GM12878 (cell line): ENCODE results near the gene PKP3. TPM values are rescaled to one million over a fixed set of nuclear protein-coding genes. Genes with fewer than 3 reads are reported as not detected.

ENCODE experiments used
- E2F8 ChIP-seq: fragments of 450-650 bp; IDR thresholded peaks from 2 replicates; pipeline ENCODE4 v1.6.1; 2018; ENCODE audit warnings: mild to moderate bottlenecking, low read depth, moderate library complexity; ENCODE audit not compliant: partially characterized antibody
- EGR1 ChIP-seq, 2 experiments: IDR thresholded peaks; 1 replicate in 1 of 2; 2 replicates in 1 of 2; pipeline ENCODE4 v1.6.1; 2011 to 2012; ENCODE audit warnings: low read depth in 2 of 2, low read length in 2 of 2, borderline replicate concordance in 1 of 2, mild to moderate bottlenecking in 1 of 2, moderate library complexity in 1 of 2
- ELK1 ChIP-seq: IDR thresholded peaks from 2 replicates; pipeline ENCODE4 v1.6.1; 2012; ENCODE audit warnings: low read depth, low read length, improper control_type of control experiment
- ESRRA ChIP-seq: IDR thresholded peaks from 2 replicates; pipeline ENCODE4 v1.6.1; 2012; ENCODE audit warnings: mild to moderate bottlenecking, low read length, improper control_type of control experiment
- EZH2 ChIP-seq: IDR thresholded peaks from 2 replicates; pipeline ENCODE4 v1.6.1; 2012; ENCODE audit warnings: low read depth, mild to moderate bottlenecking, control low read depth, inconsistent platforms, low read length, borderline replicate concordance; ENCODE audit not compliant: control insufficient read depth
- HSF1 ChIP-seq: fragments of 150-350 bp; IDR thresholded peaks from 2 replicates; pipeline ENCODE4 v1.6.1; 2014; ENCODE audit warnings: mild to moderate bottlenecking, low read depth, low read length
- MTA2 ChIP-seq: fragments of 450-650 bp; IDR thresholded peaks from 2 replicates; pipeline ENCODE4 v1.6.1; 2016; ENCODE audit warnings: low read depth, mild to moderate bottlenecking, moderate library complexity
- NFIC ChIP-seq: IDR thresholded peaks from 2 replicates; pipeline ENCODE4 v1.6.1; 2012; ENCODE audit warnings: low read depth, mild to moderate bottlenecking, inconsistent platforms, low read length, moderate library complexity
- NRF1 ChIP-seq: conservative IDR thresholded peaks from 2 replicates; pipeline ENCODE4 v1.6.1; 2011; ENCODE audit warnings: mild to moderate bottlenecking, low read depth, low read length, improper control_type of control experiment
- PAX5 ChIP-seq: IDR thresholded peaks from 2 replicates; pipeline ENCODE4 v1.6.1; 2011; ENCODE audit warnings: low read depth, low read length, borderline replicate concordance
- PBX3 ChIP-seq: IDR thresholded peaks from 2 replicates; pipeline ENCODE4 v1.6.1; 2011; ENCODE audit warnings: mild to moderate bottlenecking, low read depth, low read length, moderate library complexity; ENCODE audit not compliant: insufficient replicate concordance
- PKNOX1 ChIP-seq: fragments of 450-650 bp; IDR thresholded peaks from 2 replicates; pipeline ENCODE4 v1.6.1; 2016; ENCODE audit warnings: mild to moderate bottlenecking
- PML ChIP-seq: IDR thresholded peaks from 2 replicates; pipeline ENCODE4 v1.6.1; 2012; ENCODE audit warnings: low read length, inconsistent platforms
- RCOR1 ChIP-seq: conservative IDR thresholded peaks from 2 replicates; pipeline ENCODE4 v1.6.1; 2012; ENCODE audit warnings: low read depth, low read length, improper control_type of control experiment
- SUPT20H ChIP-seq: IDR thresholded peaks from 2 replicates; pipeline ENCODE4 v1.6.1; 2011; ENCODE audit warnings: low read depth, mild to moderate bottlenecking, low read length, moderate library complexity, borderline replicate concordance; ENCODE audit not compliant: control insufficient read depth
- ZBTB33 ChIP-seq: fragments of 450-650 bp; IDR thresholded peaks from 2 replicates; pipeline ENCODE4 v1.6.1; 2017; ENCODE audit warnings: mild to moderate bottlenecking
- polyA plus RNA-seq, 11 experiments: library from polyadenylated mRNA; depleted of rRNA in 4 of 11; unstranded in 6 of 11; stranded (reverse) in 5 of 11; fragments of >200 nt; fragmentation: Nextera tagmentation in 4 of 11; fragmentation: Illumina TruSeq in 1 of 11; extraction: Ambion mirVana in 4 of 11; extraction: Trizol in 1 of 11; gene quantifications; 1 replicate in 1 of 11; 2 replicates in 10 of 11; pipeline versions ENCODE4 v1.2.1 to v1.2.3, GENCODE V29; 2011 to 2016; ENCODE audit warnings: inconsistent platforms in 2 of 11, missing spikeins in 2 of 11, low read depth in 1 of 11
- total RNA-seq, 4 experiments: library from RNA; depleted of rRNA in 3 of 4; stranded (reverse); fragments of >200 nt in 3 of 4; fragmentation: Illumina TruSeq in 1 of 4; extraction: Trizol in 1 of 4; gene quantifications; 2 replicates each; pipeline versions ENCODE4 v1.2.1 to v1.2.3, GENCODE V29; 2013 to 2021

The PKP3 gene
- total and polyA plus RNA-seq, 10 of the 15 experiments (the other 5 are each of a cell fraction or from before 2014, with no cell fraction given) = 0.45 to 0.90 TPM; not detected in 8

- TF ChIP-seq ZBTB33 = no peak
- no peak for TF ChIP-seq MTA2
- TF ChIP-seq SUPT20H = no peak
- no peak for TF ChIP-seq EZH2
- no peak for TF ChIP-seq PAX5
- no peak for TF ChIP-seq PML
- TF ChIP-seq NFIC = no peak
- TF ChIP-seq PBX3 = no peak
- no peak for TF ChIP-seq HSF1
- no peak for TF ChIP-seq NRF1
- no peak for TF ChIP-seq E2F8
- no peak for TF ChIP-seq ESRRA
- TF ChIP-seq ELK1 = no peak
- no peak for TF ChIP-seq PKNOX1
- TF ChIP-seq RCOR1 = no peak
- no peak for TF ChIP-seq EGR1 (IDR thresholded peaks at IDR 0.05; ENCODE audit: borderline replicate concordance in 1 of 2, low read depth in 2 of 2, low read length in 2 of 2)
Measured at GRCh38 chr11:405954-406795, 12.2 kb downstream of the PKP3 start (continued).
